Stomach (tissue), 9 donors: ENCODE results near the gene CEACAM6. TPM values are rescaled to one million over a fixed set of nuclear protein-coding genes. Genes with fewer than 3 reads are reported as not detected.

Experiments used
- DNase-seq, 2 donors: peaks; one replicate each; pipeline versions ENCODE4 v3.0.0 to v3.0.0-alpha.2; 2013 to 2019
- H3K27ac ChIP-seq, 5 donors: fragments of 200-600 bp in 4 of 5; sonication (generic) in 4 of 5; one replicate each; pipeline ENCODE4 v1.5.1; 2013 to 2019; ENCODE audit warnings: mild to moderate bottlenecking in 1 of 5, moderate library complexity in 1 of 5
- H3K27me3 ChIP-seq, 3 donors: fragments of 200-600 bp; sonication (generic); one replicate each; pipeline ENCODE4 v1.5.1; 2017 to 2019; ENCODE audit warnings: mixed run types in 1 of 3
- H3K36me3 ChIP-seq, 4 donors: fragments of 200-600 bp; sonication (generic); 1 replicate in 3 of 4; 2 replicates in 1 of 4; pipeline ENCODE4 v1.5.1; 2016 to 2019
- H3K4me1 ChIP-seq, 4 donors: fragments of 200-600 bp; sonication (generic); one replicate each; pipeline ENCODE4 v1.5.1; 2016 to 2019
- H3K4me3 ChIP-seq, 4 donors: fragments of 200-600 bp; sonication (generic) in 3 of 4; one replicate each; pipeline ENCODE4 v1.5.1; 2016 to 2019; ENCODE audit warnings: mild to moderate bottlenecking in 1 of 4
- H3K9me3 ChIP-seq, 4 donors: fragments of 200-600 bp; sonication (generic); one replicate each; pipeline ENCODE4 v1.5.1; 2016 to 2019
- EP300 ChIP-seq: sonication (generic); formaldehyde crosslinking; IDR thresholded peaks from one replicate; pipeline ENCODE4 v1.6.1; 2017; ENCODE audit warnings: antibody characterized with exemption
- POLR2A ChIP-seq, 4 donors: fragments of 450-650 bp; IDR thresholded peaks; one replicate each; pipeline ENCODE4 v1.6.1; 2016; ENCODE audit warnings: antibody characterized with exemption in 4 of 4, control low read depth in 2 of 4, mild to moderate bottlenecking in 1 of 4, moderate library complexity in 1 of 4
- POLR2AphosphoS5 ChIP-seq, 3 donors: sonication (generic); formaldehyde crosslinking; IDR thresholded peaks; one replicate each; pipeline ENCODE4 v1.6.1; 2016; ENCODE audit warnings: antibody characterized with exemption in 3 of 3
- WGBS, 5 donors: extraction: QIAGEN DNeasy Blood & Tissue Kit in 3 of 5; methylation state at CpG; one replicate each; pipeline versions ENCODE4 v1.1.5 to v1.1.7; 2013 to 2018; 5-methylcytosine and 5-hydroxymethylcytosine counted together
- intact Hi-C: fragments of 100-400 bp; cut with DNase I; formaldehyde crosslinking; loops from one replicate; pipeline ENCODE4 v1.15.1; 2023; ENCODE audit warnings: low total_unique reads
- polyA plus RNA-seq, 3 donors: library from polyadenylated mRNA; stranded (reverse); fragments of 200-250 nt; gene quantifications; one replicate each; pipeline ENCODE4 v1.2.3, GENCODE V29; 2013
- total RNA-seq, 5 donors: library from RNA; depleted of rRNA; stranded (reverse); fragments of >200 nt; gene quantifications; one replicate each; pipeline versions ENCODE4 v1.1.0 to v1.2.3, GENCODE V29; 2014 to 2016
- TF ChIP-seq, protein P1 (sequence below), 7 experiments: fragments of 450-650 bp in 4 of 7; fragments of 200-600 bp in 3 of 7; sonication (generic) in 3 of 7; IDR thresholded peaks; one replicate each; pipeline ENCODE4 v1.5.1; 2016 to 2019; ENCODE audit warnings: antibody characterized with exemption in 7 of 7, control low read depth in 2 of 7, mild to moderate bottlenecking in 1 of 7
- donor health status: healthy with polysubstance abuse.
- donor health status: Bipolar disorder and iron deficiency.
- donor health status: healthy.

Gene CEACAM6
- total and polyA plus RNA-seq, 8 donors: 1.7 to 29.6 (median 11.3) TPM; not detected in 2

DNA sequence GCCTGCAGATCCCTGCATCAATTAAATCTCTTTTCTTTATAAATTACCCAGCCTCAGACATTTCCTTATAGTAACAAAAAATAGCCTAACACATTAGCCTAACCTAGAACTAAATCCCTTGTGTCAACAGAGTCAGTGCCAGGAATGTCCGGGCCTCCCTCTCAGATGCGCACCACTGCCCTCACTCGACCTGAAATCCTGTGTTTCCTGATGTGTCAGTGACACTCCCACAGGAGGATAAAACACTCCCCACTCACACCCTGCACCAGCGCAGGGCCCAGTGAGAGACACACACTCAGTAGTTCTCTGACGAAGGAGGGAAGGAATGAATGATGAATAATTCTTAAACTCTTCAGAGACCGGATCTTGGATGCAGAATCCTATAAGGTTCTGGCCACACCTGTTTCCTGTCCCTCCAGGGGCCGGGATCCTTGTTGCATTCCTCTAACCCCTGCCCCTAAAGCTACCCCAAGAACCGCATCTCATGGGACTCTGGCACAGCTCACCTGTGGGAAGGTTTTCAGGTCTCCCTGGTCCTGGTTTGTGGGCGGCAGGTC, 44.2 kb downstream of the CEACAM6 start:
- 46 to 53% (median 51%) methylated on average over 9 of the region's 9 CpGs for WGBS, 5 donors
- H3K27me3 ChIP-seq: peaks cover 0 to 16% (median 0%) of the 10 kb centered on the region in 3 donors
- H3K36me3 ChIP-seq: no peaks in the 10 kb centered on the region
- H3K27ac ChIP-seq: peak overlapping the region in 1 of 5 donors; percentile 14
- DNase-seq: peak in 1 of 2 donors; percentile 19
- no peak for TF ChIP-seq POLR2A (IDR thresholded peaks at IDR 0.05)
- no peak for TF ChIP-seq POLR2AphosphoS5 (IDR thresholded peaks at IDR 0.05)
- TF ChIP-seq, protein P1, sequence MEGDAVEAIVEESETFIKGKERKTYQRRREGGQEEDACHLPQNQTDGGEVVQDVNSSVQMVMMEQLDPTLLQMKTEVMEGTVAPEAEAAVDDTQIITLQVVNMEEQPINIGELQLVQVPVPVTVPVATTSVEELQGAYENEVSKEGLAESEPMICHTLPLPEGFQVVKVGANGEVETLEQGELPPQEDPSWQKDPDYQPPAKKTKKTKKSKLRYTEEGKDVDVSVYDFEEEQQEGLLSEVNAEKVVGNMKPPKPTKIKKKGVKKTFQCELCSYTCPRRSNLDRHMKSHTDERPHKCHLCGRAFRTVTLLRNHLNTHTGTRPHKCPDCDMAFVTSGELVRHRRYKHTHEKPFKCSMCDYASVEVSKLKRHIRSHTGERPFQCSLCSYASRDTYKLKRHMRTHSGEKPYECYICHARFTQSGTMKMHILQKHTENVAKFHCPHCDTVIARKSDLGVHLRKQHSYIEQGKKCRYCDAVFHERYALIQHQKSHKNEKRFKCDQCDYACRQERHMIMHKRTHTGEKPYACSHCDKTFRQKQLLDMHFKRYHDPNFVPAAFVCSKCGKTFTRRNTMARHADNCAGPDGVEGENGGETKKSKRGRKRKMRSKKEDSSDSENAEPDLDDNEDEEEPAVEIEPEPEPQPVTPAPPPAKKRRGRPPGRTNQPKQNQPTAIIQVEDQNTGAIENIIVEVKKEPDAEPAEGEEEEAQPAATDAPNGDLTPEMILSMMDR (IDR thresholded peaks at IDR 0.05): no peak
- no peak for TF ChIP-seq EP300
- peak overlapping the region in 1 of 4 donors; percentile 23 for H3K4me3 ChIP-seq
- H3K4me1 ChIP-seq: no peaks in the 10 kb centered on the region
- intact Hi-C loops: no loop called here
- no peaks in the 10 kb centered on the region for H3K9me3 ChIP-seq

GRCh38 chr19:41801031-41801430, 45.7 kb downstream of the CEACAM6 start:
- DNase-seq: no peak
- H3K27me3 ChIP-seq: peaks cover 0 to 14% (median 0%) of the 10 kb centered on the region in 3 donors
- H3K36me3 ChIP-seq: no peaks in the 10 kb centered on the region
- no peaks in the 10 kb centered on the region for H3K4me1 ChIP-seq
- peak overlapping the region in 2 of 5 donors; percentile 57 to 71 for H3K27ac ChIP-seq
- WGBS, 5 donors: 74 to 88% (median 79%) methylated on average over 4 of the region's 4 CpGs
- intact Hi-C loops: no loop called here
- TF ChIP-seq POLR2A (IDR thresholded peaks at IDR 0.05) (no peak), POLR2AphosphoS5 (IDR thresholded peaks at IDR 0.05) (no peak), EP300 (no peak)
- TF ChIP-seq, protein P1 (IDR thresholded peaks at IDR 0.05): no peak
- H3K4me3 ChIP-seq: no peak overlapping the region
- H3K9me3 ChIP-seq: no peaks in the 10 kb centered on the region

- Histone ChIP-seq H3K4me3 (no peak overlapping the region), H3K27me3 (peaks cover 0 to 13% (median 0%) of the 10 kb centered on the region in 3 donors), H3K36me3 (no peaks in the 10 kb centered on the region), H3K4me1 (no peaks in the 10 kb centered on the region), H3K27ac (peak overlapping the region in 2 of 5 donors; percentile 57 to 71), H3K9me3 (no peaks in the 10 kb centered on the region)
- peak in 1 of 2 donors; percentile 9 for DNase-seq
- 43 to 50% (median 46%) methylated on average over 2 of the region's 2 CpGs for WGBS, 5 donors
- intact Hi-C loops: no loop called here
- no peak for TF ChIP-seq POLR2AphosphoS5 (IDR thresholded peaks at IDR 0.05)
Observed at GRCh38 chr19:41801792-41802211, 46.5 kb downstream of the CEACAM6 start.

DNA sequence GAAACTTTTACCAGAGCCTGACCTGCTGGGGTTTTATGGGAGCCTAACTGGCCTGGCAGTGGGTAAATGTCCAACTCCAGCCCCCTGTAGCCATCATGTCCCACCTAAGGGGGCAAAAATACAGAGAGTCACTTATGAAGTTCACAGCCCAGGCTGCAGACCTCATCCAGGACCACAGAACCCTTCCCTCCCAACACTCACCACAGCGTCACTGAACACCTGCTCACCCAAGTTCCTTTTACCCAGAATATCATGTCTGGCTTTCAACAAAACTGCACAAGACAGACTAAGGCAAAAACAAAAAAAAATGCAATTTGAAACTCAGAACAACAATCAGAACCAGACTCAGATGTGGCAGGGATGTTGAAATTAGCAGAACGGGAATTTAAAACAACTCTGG, 47.4 kb downstream of the CEACAM6 start:
- 66 to 84% (median 76%) methylated on average over 2 of the region's 2 CpGs for WGBS, 5 donors
- Histone ChIP-seq H3K27me3 (peaks cover 0 to 13% (median 0%) of the 10 kb centered on the region in 3 donors), H3K4me1 (no peaks in the 10 kb centered on the region), H3K4me3 (no peak overlapping the region), H3K36me3 (no peaks in the 10 kb centered on the region), H3K9me3 (no peaks in the 10 kb centered on the region), H3K27ac (peak overlapping the region in 2 of 5 donors; percentile 55 to 71)
- no peak for DNase-seq
- intact Hi-C loops: no loop called here
- TF ChIP-seq EP300 (no peak), POLR2AphosphoS5 (IDR thresholded peaks at IDR 0.05) (no peak), POLR2A (IDR thresholded peaks at IDR 0.05) (no peak)
- TF ChIP-seq, protein P1 (IDR thresholded peaks at IDR 0.05): no peak

DNA sequence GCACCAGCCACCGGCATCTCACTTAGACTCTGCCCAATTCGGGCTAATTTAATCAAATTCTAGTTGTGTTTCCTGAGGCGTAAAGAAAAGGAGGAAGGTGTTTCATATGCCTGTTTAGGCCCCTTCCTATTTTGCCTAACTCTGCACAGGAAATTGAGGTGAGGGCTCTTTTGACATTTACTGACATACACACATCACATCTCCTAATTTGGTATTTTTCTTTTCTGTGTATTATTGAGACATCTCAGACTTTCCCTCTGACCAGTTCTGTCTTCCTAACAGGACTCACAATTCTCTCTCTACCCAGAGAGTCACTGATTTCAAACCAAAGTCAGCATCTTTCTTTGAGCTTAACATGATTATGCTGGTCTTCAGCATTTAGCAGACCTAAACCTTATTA, 49.0 kb downstream of the CEACAM6 start:
- Histone ChIP-seq H3K4me1 (no peaks in the 10 kb centered on the region), H3K27ac (peak overlapping the region in 2 of 5 donors; percentile 17 to 36), H3K9me3 (no peaks in the 10 kb centered on the region), H3K27me3 (peaks cover 0 to 22% (median 0%) of the 10 kb centered on the region in 3 donors), H3K4me3 (no peak overlapping the region), H3K36me3 (no peaks in the 10 kb centered on the region)
- 64 to 81% (median 73%) methylated on average over 3 of the region's 3 CpGs for WGBS, 5 donors
- no peak for TF ChIP-seq POLR2A (IDR thresholded peaks at IDR 0.05)
- no peak for TF ChIP-seq EP300
- TF ChIP-seq POLR2AphosphoS5 (IDR thresholded peaks at IDR 0.05): no peak
- TF ChIP-seq, protein P1 (IDR thresholded peaks at IDR 0.05): no peak
- DNase-seq: no peak
- intact Hi-C loops: no loop called here
